Kasumi-1 (cell line): Measurements from ENCODE around the gene UGT3A2.

Experiments used
- DNase-seq, 2 experiments: peaks; one replicate each; lab custom pipeline; 2025; lab: John Stamatoyannopoulos, UW

Gene UGT3A2

GRCh38 chr5:36066540-36067210 lies at the start of gene UGT3A2:
Gene UGT3A2 (minus strand): TSS chr5:36066882. CDS start chr5:36066789, 93 bp downstream.
- peak; percentile 57 to 58 for DNase-seq

GRCh38 chr5:36111238-36111637 lies 44.6 kb upstream of the UGT3A2 start:
- DNase-seq, result no peak

- no peak for DNase-seq
These were observed 42.2 kb upstream of the UGT3A2 start for GRCh38 chr5:36108758-36109460.

GRCh38 chr5:36105819-36106218 lies 39.1 kb upstream of the UGT3A2 start:
- no peak for DNase-seq

- DNase-seq, result no peak
These were observed 33.1 kb upstream of the UGT3A2 start for GRCh38 chr5:36099748-36100147.

- no peak for DNase-seq
These were observed 29.8 kb upstream of the UGT3A2 start for GRCh38 chr5:36096486-36096885.

GRCh38 chr5:36089989-36090388 lies 23.3 kb upstream of the UGT3A2 start:
- peak; percentile 59 to 72 for DNase-seq

GRCh38 chr5:36079200-36079781 lies 12.6 kb upstream of the UGT3A2 start:
- peak; percentile 80 to 83 for DNase-seq

GRCh38 chr5:36078430-36078829 lies 11.7 kb upstream of the UGT3A2 start:
- no peak for DNase-seq

GRCh38 chr5:36073595-36074216 lies 7.0 kb upstream of the UGT3A2 start:
- DNase-seq, result peak; percentile 48 to 77

GRCh38 chr5:36070687-36071571 lies 4.2 kb upstream of the UGT3A2 start:
- no peak for DNase-seq

GRCh38 chr5:36068751-36069281 lies 2.1 kb upstream of the UGT3A2 start:
- DNase-seq, result no peak

- DNase-seq, result no peak
These were observed 612 bp downstream of the UGT3A2 start for GRCh38 chr5:36066001-36066539.

GRCh38 chr5:36060420-36060887 lies 6.2 kb downstream of the UGT3A2 start:
- DNase-seq, result peak; percentile 72 to 76

- peak in 1 of 2 experiments; percentile 3 for DNase-seq
These were observed 6.9 kb downstream of the UGT3A2 start for GRCh38 chr5:36059571-36060419.

- no peak for DNase-seq
These were observed 7.9 kb downstream of the UGT3A2 start for GRCh38 chr5:36058776-36059175.

- no peak for DNase-seq
These were observed 9.3 kb downstream of the UGT3A2 start for GRCh38 chr5:36057386-36057785.

- DNase-seq, result no peak
These were observed 10.3 kb downstream of the UGT3A2 start for GRCh38 chr5:36056422-36056821.

GRCh38 chr5:36055984-36056383 lies 10.7 kb downstream of the UGT3A2 start:
- no peak for DNase-seq

- peak; percentile 70 to 74 for DNase-seq
These were observed 12.0 kb downstream of the UGT3A2 start for GRCh38 chr5:36054647-36055046.
